Tibial nerve (tissue), 4 donors: Measurements from ENCODE around the gene ZNF821.
"Not testable (repeated sequence)": the region's sequence is repeated elsewhere in the genome, so short reads cannot be mapped to it uniquely, and the experiment has no call there.

Experiments
- EP300 ChIP-seq, 2 donors: sonication (generic); formaldehyde crosslinking; IDR thresholded peaks; one replicate each; pipeline ENCODE4 v1.6.1; 2017; ENCODE audit warnings: antibody characterized with exemption in 2 of 2, mild to moderate bottlenecking in 1 of 2
- POLR2A ChIP-seq, 2 donors: fragments of 450-650 bp; IDR thresholded peaks; one replicate each; pipeline ENCODE4 v1.6.1; 2017; ENCODE audit warnings: antibody characterized with exemption in 2 of 2, mild to moderate bottlenecking in 2 of 2, moderate library complexity in 2 of 2
- TF ChIP-seq, protein P1 (sequence below), 5 experiments: fragments of 200-600 bp in 3 of 5; fragments of 450-650 bp in 2 of 5; sonication (generic) in 3 of 5; IDR thresholded peaks; one replicate each; pipeline ENCODE4 v1.5.1; 2016 to 2019; ENCODE audit warnings: antibody characterized with exemption in 5 of 5, mild to moderate bottlenecking in 3 of 5, moderate library complexity in 2 of 5

DNA sequence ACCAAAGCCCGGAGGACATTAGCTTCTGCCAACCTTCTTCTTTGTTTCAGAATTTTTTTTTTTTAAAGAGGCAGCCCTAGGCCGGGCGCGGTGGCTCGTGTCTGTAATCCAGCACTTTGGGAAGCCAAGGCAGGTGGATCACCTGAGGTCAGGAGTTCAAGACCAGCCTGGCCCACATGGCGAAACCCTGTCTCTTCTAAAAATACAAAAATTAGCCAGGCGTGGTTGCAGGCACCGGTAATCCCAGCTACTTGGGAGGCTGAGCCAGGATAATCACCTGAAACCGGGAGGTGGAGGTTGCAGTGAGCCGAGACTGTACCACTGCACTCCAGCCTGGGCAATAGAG, 66.9 kb downstream of the ZNF821 start:
- TF ChIP-seq, protein P1, sequence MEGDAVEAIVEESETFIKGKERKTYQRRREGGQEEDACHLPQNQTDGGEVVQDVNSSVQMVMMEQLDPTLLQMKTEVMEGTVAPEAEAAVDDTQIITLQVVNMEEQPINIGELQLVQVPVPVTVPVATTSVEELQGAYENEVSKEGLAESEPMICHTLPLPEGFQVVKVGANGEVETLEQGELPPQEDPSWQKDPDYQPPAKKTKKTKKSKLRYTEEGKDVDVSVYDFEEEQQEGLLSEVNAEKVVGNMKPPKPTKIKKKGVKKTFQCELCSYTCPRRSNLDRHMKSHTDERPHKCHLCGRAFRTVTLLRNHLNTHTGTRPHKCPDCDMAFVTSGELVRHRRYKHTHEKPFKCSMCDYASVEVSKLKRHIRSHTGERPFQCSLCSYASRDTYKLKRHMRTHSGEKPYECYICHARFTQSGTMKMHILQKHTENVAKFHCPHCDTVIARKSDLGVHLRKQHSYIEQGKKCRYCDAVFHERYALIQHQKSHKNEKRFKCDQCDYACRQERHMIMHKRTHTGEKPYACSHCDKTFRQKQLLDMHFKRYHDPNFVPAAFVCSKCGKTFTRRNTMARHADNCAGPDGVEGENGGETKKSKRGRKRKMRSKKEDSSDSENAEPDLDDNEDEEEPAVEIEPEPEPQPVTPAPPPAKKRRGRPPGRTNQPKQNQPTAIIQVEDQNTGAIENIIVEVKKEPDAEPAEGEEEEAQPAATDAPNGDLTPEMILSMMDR (IDR thresholded peaks at IDR 0.05), result not testable (repeated sequence)
- not testable (repeated sequence) for TF ChIP-seq EP300, POLR2A (IDR thresholded peaks at IDR 0.05)
